GM23338 (cell line): ENCODE data around the gene GJA4. TPM values are rescaled to one million over a fixed set of nuclear protein-coding genes. Genes with fewer than 3 reads are reported as not detected.

Experiments used
- ATAC-seq: fragments of 200-7000 bp; cut with Tn5 transposase; 3 replicates; pipeline ENCODE4 v1.9.1; 2020
- DNase-seq: peaks from one replicate; pipeline ENCODE4 v3.0.0-alpha.2; 2015; ENCODE audit warnings: low spot score
- H2AFZ ChIP-seq: fragments of 200-600 bp; sonication (generic); 2 replicates; pipeline ENCODE4 v1.8.0; 2016; ENCODE audit warnings: antibody characterized with exemption, mild to moderate bottlenecking, moderate library complexity
- H3F3A ChIP-seq: fragments of 200-600 bp; sonication (generic); replicated peaks from 2 replicates; pipeline ENCODE4 v1.8.0; 2017; ENCODE audit warnings: antibody characterized with exemption, mixed run types, low read depth
- H3K27ac ChIP-seq: fragments of 200-600 bp; sonication (generic); 2 replicates; pipeline ENCODE4 v1.6.1; 2016; ENCODE audit warnings: low read depth
- H3K27me3 ChIP-seq: fragments of 200-600 bp; sonication (generic); 2 replicates; pipeline ENCODE4 v1.8.0; 2016; ENCODE audit warnings: mild to moderate bottlenecking, mixed run types, moderate library complexity; ENCODE audit not compliant: insufficient read depth
- H3K36me3 ChIP-seq: fragments of 200-600 bp; sonication (generic); 2 replicates; pipeline ENCODE4 v1.8.0; 2016; ENCODE audit warnings: mild to moderate bottlenecking; ENCODE audit not compliant: insufficient read depth
- H3K4me1 ChIP-seq: fragments of 200-600 bp; sonication (generic); 2 replicates; pipeline ENCODE4 v1.8.0; 2016; ENCODE audit warnings: mild to moderate bottlenecking, moderate library complexity; ENCODE audit not compliant: insufficient read depth
- H3K4me2 ChIP-seq: fragments of 200-600 bp; sonication (generic); 2 replicates; pipeline ENCODE4 v1.7.1; 2017; ENCODE audit warnings: mixed run types
- H3K4me3 ChIP-seq: fragments of 200-600 bp; sonication (generic); 2 replicates; pipeline ENCODE4 v1.6.1; 2016; ENCODE audit warnings: mixed run types
- H3K79me2 ChIP-seq: fragments of 200-600 bp; sonication (generic); replicated peaks from 2 replicates; pipeline ENCODE4 v1.8.0; 2017; ENCODE audit warnings: mild to moderate bottlenecking; ENCODE audit not compliant: insufficient read depth
- H3K9me2 ChIP-seq: fragments of 200-600 bp; sonication (generic); 2 replicates; pipeline ENCODE4 v1.8.0; 2017; ENCODE audit not compliant: insufficient read depth
- H4K20me1 ChIP-seq: fragments of 200-600 bp; sonication (generic); replicated peaks from 2 replicates; pipeline ENCODE4 v1.8.0; 2017; ENCODE audit warnings: mild to moderate bottlenecking; ENCODE audit not compliant: insufficient read depth
- H3K27ac Mint-ChIP-seq: 2 replicates; pipeline ENCODE4 v1.8.0; 2020; ENCODE audit warnings: inconsistent platforms, mild to moderate bottlenecking, moderate library complexity, mixed read lengths
- H3K27me3 Mint-ChIP-seq: 3 replicates; pipeline ENCODE4 v1.8.0; 2022; ENCODE audit warnings: low read depth, mild to moderate bottlenecking, moderate library complexity, mixed read lengths, inconsistent platforms; ENCODE audit not compliant: insufficient read depth, poor library complexity
- H3K36me3 Mint-ChIP-seq: 3 replicates; pipeline ENCODE4 v1.8.0; 2021; ENCODE audit warnings: low read depth, mild to moderate bottlenecking, inconsistent platforms, moderate library complexity, mixed read lengths
- H3K4me1 Mint-ChIP-seq: 3 replicates; pipeline ENCODE4 v1.8.0; 2020; ENCODE audit warnings: mild to moderate bottlenecking, inconsistent platforms, mixed read lengths
- H3K4me3 Mint-ChIP-seq: 3 replicates; pipeline ENCODE4 v1.8.0; 2021; ENCODE audit warnings: moderate library complexity, mild to moderate bottlenecking, inconsistent platforms, mixed read lengths
- H3K9me3 Mint-ChIP-seq: 3 replicates; pipeline ENCODE4 v1.8.0; 2020; ENCODE audit warnings: moderate library complexity, mild to moderate bottlenecking, inconsistent platforms, mixed read lengths
- CREB1 ChIP-seq: fragments of 250-450 bp; sonication (Bioruptor Pico); IDR thresholded peaks from 2 replicates; pipeline ENCODE4 v1.5.0; 2020; ENCODE audit warnings: low read depth, mild to moderate bottlenecking, moderate library complexity
- EZH2 ChIP-seq: fragments of 200-600 bp; sonication (generic); IDR thresholded peaks from one replicate; pipeline ENCODE4 v1.8.0; 2017; ENCODE audit warnings: antibody characterized with exemption, mild to moderate bottlenecking, low read depth; ENCODE audit not compliant: unreplicated experiment
- EZH2phosphoT487 ChIP-seq: fragments of 200-600 bp; sonication (generic); IDR thresholded peaks from one replicate; pipeline ENCODE4 v1.8.1; 2018; ENCODE audit warnings: antibody characterized with exemption; ENCODE audit not compliant: unreplicated experiment
- JUNB ChIP-seq: IDR thresholded peaks from one replicate; pipeline ENCODE4 v1.6.1; 2016; ENCODE audit warnings: antibody characterized with exemption; ENCODE audit not compliant: unreplicated experiment
- NANOG ChIP-seq: IDR thresholded peaks from 2 replicates; pipeline ENCODE4 v1.6.1; 2016; ENCODE audit warnings: antibody characterized with exemption, borderline replicate concordance
- POLR2AphosphoS5 ChIP-seq: IDR thresholded peaks from 2 replicates; pipeline ENCODE4 v1.6.1; 2016; ENCODE audit warnings: antibody characterized with exemption, low read depth
- STAT1 ChIP-seq: IDR thresholded peaks from one replicate; pipeline ENCODE4 v1.6.1; 2016; ENCODE audit warnings: antibody characterized with exemption; ENCODE audit not compliant: unreplicated experiment
- ZNF114 ChIP-seq: fragments of 250-450 bp; sonication (Bioruptor Pico); IDR thresholded peaks from 2 replicates; pipeline ENCODE4 v1.5.0; 2020; ENCODE audit warnings: mild to moderate bottlenecking, moderate library complexity
- ZNF331 ChIP-seq: fragments of 250-450 bp; sonication (Bioruptor Pico); IDR thresholded peaks from 2 replicates; pipeline ENCODE4 v1.5.0; 2020; ENCODE audit warnings: low read depth, mild to moderate bottlenecking, moderate library complexity
- polyA plus RNA-seq: library from polyadenylated mRNA; unstranded; fragments of >200 nt; fragmentation: Nextera tagmentation; extraction: Ambion mirVana; gene quantifications from 2 replicates; pipeline ENCODE4 v1.2.1, GENCODE V29; 2016
- total RNA-seq: library from RNA; depleted of rRNA; stranded (reverse); fragments of >200 nt; shearing (Covaris generic); gene quantifications from 2 replicates; pipeline ENCODE4 v1.2.3, GENCODE V29; 2014
- TF ChIP-seq, protein P1 (sequence below): fragments of 250-450 bp; sonication (Bioruptor Pico); IDR thresholded peaks from 2 replicates; pipeline ENCODE4 v1.5.0; 2020; ENCODE audit warnings: mild to moderate bottlenecking, moderate library complexity
- TF ChIP-seq, protein P2 (sequence below), 2 experiments: fragments of 200-600 bp in 1 of 2; sonication (generic) in 1 of 2; conservative IDR thresholded peaks; 2 replicates each; pipeline versions ENCODE4 v1.5.1 to v1.6.1; 2016 to 2017; ENCODE audit warnings: antibody characterized with exemption in 2 of 2, low read depth in 2 of 2, mild to moderate bottlenecking in 2 of 2, moderate library complexity in 1 of 2

The GJA4 gene
- total and polyA plus RNA-seq, 2 experiments from 2014 or later: 0.95 to 2.2 TPM

DNA sequence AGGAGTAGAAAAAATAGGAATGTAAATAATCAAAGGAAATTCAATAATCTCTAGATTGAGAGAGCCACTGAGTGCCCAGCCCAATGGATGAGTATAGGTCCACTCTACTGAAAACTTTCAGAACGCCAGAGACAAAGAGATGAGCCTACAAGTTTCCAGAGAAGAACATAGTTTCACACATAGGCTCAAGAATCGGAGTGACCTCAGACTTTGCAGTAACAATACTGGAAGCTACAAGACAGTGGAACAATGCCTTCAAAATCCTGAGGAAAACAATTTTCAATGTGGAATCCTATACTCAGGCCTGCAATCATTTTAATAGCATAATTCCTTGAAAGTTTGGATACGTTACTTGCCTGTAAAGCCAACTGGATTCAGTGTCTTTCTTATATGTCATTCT is 11.0 kb downstream of the GJA4 start (continued):
- no peak for TF ChIP-seq ZNF331 (CRISPR knock-in tag)
- TF ChIP-seq, protein P1, sequence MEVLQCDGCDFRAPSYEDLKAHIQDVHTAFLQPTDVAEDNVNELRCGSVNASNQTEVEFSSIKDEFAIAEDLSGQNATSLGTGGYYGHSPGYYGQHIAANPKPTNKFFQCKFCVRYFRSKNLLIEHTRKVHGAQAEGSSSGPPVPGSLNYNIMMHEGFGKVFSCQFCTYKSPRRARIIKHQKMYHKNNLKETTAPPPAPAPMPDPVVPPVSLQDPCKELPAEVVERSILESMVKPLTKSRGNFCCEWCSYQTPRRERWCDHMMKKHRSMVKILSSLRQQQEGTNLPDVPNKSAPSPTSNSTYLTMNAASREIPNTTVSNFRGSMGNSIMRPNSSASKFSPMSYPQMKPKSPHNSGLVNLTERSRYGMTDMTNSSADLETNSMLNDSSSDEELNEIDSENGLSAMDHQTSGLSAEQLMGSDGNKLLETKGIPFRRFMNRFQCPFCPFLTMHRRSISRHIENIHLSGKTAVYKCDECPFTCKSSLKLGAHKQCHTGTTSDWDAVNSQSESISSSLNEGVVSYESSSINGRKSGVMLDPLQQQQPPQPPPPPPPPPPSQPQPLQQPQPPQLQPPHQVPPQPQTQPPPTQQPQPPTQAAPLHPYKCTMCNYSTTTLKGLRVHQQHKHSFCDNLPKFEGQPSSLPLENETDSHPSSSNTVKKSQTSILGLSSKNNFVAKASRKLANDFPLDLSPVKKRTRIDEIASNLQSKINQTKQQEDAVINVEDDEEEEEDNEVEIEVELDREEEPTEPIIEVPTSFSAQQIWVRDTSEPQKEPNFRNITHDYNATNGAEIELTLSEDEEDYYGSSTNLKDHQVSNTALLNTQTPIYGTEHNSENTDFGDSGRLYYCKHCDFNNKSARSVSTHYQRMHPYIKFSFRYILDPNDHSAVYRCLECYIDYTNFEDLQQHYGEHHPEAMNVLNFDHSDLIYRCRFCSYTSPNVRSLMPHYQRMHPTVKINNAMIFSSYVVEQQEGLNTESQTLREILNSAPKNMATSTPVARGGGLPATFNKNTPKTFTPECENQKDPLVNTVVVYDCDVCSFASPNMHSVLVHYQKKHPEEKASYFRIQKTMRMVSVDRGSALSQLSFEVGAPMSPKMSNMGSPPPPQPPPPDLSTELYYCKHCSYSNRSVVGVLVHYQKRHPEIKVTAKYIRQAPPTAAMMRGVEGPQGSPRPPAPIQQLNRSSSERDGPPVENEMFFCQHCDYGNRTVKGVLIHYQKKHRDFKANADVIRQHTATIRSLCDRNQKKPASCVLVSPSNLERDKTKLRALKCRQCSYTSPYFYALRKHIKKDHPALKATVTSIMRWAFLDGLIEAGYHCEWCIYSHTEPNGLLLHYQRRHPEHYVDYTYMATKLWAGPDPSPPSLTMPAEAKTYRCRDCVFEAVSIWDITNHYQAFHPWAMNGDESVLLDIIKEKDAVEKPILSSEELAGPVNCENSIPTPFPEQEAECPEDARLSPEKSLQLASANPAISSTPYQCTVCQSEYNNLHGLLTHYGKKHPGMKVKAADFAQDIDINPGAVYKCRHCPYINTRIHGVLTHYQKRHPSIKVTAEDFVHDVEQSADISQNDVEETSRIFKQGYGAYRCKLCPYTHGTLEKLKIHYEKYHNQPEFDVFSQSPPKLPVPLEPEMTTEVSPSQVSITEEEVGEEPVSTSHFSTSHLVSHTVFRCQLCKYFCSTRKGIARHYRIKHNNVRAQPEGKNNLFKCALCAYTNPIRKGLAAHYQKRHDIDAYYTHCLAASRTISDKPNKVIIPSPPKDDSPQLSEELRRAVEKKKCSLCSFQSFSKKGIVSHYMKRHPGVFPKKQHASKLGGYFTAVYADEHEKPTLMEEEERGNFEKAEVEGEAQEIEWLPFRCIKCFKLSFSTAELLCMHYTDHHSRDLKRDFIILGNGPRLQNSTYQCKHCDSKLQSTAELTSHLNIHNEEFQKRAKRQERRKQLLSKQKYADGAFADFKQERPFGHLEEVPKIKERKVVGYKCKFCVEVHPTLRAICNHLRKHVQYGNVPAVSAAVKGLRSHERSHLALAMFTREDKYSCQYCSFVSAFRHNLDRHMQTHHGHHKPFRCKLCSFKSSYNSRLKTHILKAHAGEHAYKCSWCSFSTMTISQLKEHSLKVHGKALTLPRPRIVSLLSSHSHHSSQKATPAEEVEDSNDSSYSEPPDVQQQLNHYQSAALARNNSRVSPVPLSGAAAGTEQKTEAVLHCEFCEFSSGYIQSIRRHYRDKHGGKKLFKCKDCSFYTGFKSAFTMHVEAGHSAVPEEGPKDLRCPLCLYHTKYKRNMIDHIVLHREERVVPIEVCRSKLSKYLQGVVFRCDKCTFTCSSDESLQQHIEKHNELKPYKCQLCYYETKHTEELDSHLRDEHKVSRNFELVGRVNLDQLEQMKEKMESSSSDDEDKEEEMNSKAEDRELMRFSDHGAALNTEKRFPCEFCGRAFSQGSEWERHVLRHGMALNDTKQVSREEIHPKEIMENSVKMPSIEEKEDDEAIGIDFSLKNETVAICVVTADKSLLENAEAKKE (CRISPR knock-in tag): no peak
- TF ChIP-seq NANOG: no peak
- TF ChIP-seq ZNF114 (CRISPR knock-in tag): no peak

DNA sequence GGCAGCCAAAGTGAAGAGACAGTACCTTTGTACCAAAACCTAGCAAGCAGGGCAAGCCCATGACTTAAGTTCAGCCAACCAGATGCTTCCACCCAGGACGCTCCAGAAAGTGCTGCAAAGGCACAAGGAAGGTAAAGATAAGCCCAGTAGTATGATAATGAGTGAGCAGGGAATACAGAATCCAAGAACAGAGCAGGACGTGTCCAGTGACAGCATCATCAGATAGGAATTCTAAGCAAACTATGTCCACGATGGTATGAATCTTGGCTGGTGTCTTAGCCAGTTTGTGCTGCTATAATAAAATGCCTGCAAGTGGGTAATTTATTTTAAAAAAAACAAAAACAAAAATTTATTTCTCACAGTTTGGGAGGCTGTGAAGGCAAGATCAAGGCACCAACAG is 13.6 kb downstream of the GJA4 start:
- Histone ChIP-seq H2AFZ (no peak overlapping the region), H3K4me3 (no peak overlapping the region), H3K79me2 (no peaks in the 10 kb centered on the region), H4K20me1 (no peaks in the 10 kb centered on the region), H3K27ac (no peak overlapping the region), H3K9me2 (no peaks in the 10 kb centered on the region), H3K36me3 (no peaks in the 10 kb centered on the region), H3K4me1 (no peaks in the 10 kb centered on the region), H3K4me2 (no peak overlapping the region), H3F3A (no peaks in the 10 kb centered on the region), H3K27me3 (no peaks in the 10 kb centered on the region)
- TF ChIP-seq EZH2: no peak
- no peak for TF ChIP-seq CREB1 (CRISPR knock-in tag)
- TF ChIP-seq NANOG: no peak
- TF ChIP-seq, protein P2, sequence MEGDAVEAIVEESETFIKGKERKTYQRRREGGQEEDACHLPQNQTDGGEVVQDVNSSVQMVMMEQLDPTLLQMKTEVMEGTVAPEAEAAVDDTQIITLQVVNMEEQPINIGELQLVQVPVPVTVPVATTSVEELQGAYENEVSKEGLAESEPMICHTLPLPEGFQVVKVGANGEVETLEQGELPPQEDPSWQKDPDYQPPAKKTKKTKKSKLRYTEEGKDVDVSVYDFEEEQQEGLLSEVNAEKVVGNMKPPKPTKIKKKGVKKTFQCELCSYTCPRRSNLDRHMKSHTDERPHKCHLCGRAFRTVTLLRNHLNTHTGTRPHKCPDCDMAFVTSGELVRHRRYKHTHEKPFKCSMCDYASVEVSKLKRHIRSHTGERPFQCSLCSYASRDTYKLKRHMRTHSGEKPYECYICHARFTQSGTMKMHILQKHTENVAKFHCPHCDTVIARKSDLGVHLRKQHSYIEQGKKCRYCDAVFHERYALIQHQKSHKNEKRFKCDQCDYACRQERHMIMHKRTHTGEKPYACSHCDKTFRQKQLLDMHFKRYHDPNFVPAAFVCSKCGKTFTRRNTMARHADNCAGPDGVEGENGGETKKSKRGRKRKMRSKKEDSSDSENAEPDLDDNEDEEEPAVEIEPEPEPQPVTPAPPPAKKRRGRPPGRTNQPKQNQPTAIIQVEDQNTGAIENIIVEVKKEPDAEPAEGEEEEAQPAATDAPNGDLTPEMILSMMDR (conservative IDR thresholded peaks at IDR 0.05; ENCODE audit: low read depth in 2 of 2): no peak
- TF ChIP-seq JUNB: no peak
- no peak for TF ChIP-seq POLR2AphosphoS5
- no peak for TF ChIP-seq EZH2phosphoT487
- no peak for TF ChIP-seq ZNF331 (CRISPR knock-in tag)
- TF ChIP-seq ZNF114 (CRISPR knock-in tag): no peak
- no peak for TF ChIP-seq STAT1
- Mint-ChIP-seq H3K27me3 (peaks cover 3% of the 10 kb centered on the region), H3K9me3 (no peaks in the 10 kb centered on the region), H3K4me3 (no peak overlapping the region), H3K36me3 (no peaks in the 10 kb centered on the region), H3K4me1 (no peaks in the 10 kb centered on the region), H3K27ac (no peak overlapping the region)
- ATAC-seq (no peak), DNase-seq (no peak)
